ENCODE measurements around the gene RHOU. TPM values are rescaled to one million over a fixed set of nuclear protein-coding genes. Genes with fewer than 3 reads are reported as not detected.

Gene RHOU
- total and polyA plus RNA-seq, 4 donors: 12.9 to 40.1 (median 23.4) TPM

DNA sequence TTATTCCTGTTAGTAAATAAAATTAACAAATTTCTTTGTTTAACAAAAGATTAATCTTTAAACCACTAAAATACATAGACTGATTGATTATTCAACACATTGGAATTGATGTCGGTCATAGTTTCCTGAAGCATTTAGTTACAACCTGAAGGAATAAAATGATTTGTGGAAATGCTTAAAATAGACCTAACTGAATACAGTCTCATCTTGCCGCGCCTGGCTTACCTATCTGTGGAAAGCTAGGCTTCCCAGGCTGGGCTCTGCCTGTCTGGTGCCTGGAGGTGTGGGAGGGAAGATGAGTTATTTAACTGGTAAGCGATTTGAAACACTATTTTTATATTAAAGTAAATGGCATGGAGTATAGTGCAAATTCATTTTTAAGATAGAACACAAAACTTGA is 10.2 kb downstream of the RHOU start:
- Histone ChIP-seq H3K36me3 (ENCODE audit: control insufficient read depth in 4 of 4, insufficient read depth in 4 of 4, low read length in 4 of 4) (peaks cover 0 to 36% (median 20%) of the 10 kb centered on the region in 4 donors), H3K27me3 (ENCODE audit: control insufficient read depth in 3 of 3, insufficient read depth in 3 of 3, low read length in 2 of 3) (no peaks in the 10 kb centered on the region), H3K4me1 (ENCODE audit: control insufficient read depth in 5 of 5, insufficient read depth in 5 of 5, low read length in 5 of 5) (peaks cover 0 to 11% (median 7%) of the 10 kb centered on the region in 5 donors), H3K9ac (ENCODE audit: insufficient read depth in 1 of 2, low read length in 2 of 2) (no peak overlapping the region), H3K9me3 (ENCODE audit: control insufficient read depth in 4 of 4, insufficient read depth in 3 of 4, low read length in 3 of 4) (no peaks in the 10 kb centered on the region), H3K27ac (ENCODE audit: low read depth in 1 of 2, low read length in 1 of 2) (no peak overlapping the region), H3K4me3 (no peak overlapping the region)
- DNase-seq: no peak
- TF ChIP-seq, protein P1, sequence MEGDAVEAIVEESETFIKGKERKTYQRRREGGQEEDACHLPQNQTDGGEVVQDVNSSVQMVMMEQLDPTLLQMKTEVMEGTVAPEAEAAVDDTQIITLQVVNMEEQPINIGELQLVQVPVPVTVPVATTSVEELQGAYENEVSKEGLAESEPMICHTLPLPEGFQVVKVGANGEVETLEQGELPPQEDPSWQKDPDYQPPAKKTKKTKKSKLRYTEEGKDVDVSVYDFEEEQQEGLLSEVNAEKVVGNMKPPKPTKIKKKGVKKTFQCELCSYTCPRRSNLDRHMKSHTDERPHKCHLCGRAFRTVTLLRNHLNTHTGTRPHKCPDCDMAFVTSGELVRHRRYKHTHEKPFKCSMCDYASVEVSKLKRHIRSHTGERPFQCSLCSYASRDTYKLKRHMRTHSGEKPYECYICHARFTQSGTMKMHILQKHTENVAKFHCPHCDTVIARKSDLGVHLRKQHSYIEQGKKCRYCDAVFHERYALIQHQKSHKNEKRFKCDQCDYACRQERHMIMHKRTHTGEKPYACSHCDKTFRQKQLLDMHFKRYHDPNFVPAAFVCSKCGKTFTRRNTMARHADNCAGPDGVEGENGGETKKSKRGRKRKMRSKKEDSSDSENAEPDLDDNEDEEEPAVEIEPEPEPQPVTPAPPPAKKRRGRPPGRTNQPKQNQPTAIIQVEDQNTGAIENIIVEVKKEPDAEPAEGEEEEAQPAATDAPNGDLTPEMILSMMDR (IDR thresholded peaks at IDR 0.05; ENCODE audit: control extremely low read depth, extremely low read depth): no peak
- 96% methylated on average over 4 of the region's 4 CpGs for WGBS, 2 donors
- no peak for ATAC-seq (ENCODE audit: insufficient read depth, low FRiP score)

DNA sequence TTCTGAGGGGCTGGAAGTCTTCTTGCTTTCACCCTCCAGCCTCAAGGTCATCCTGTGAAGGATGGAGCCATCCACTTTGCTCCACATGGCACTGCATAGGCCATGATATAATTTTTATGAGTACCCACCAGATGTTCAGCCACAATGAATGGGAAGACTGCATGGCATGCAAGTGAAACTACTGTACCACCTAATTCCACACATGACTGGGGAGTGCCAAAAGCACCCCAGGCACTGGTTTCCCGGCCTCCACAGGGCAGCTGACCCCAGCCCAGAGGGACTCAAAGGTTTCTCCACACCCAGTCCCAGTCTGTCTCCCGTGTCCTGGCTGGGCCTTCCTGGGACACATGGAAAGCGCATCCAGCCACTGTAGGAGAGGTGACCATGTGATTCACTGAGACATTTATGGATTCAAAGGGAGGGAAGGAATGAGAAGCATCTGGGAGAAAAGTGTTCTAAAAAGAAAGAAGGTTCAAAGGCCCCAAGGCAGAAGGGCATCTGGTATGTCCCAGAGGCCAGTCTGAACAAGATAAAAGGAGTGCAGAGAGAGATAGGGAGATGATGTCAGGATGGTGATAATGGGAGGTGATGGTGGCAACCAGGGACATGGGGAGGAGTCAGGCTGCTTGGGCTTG is 12.1 kb downstream of the RHOU start:
- Histone ChIP-seq H3K4me1 (ENCODE audit: control insufficient read depth in 5 of 5, insufficient read depth in 5 of 5, low read length in 5 of 5) (peaks cover 0 to 3% (median 0%) of the 10 kb centered on the region in 5 donors), H3K4me3 (no peak overlapping the region), H3K9ac (ENCODE audit: insufficient read depth in 1 of 2, low read length in 2 of 2) (no peak overlapping the region), H3K27ac (ENCODE audit: low read depth in 1 of 2, low read length in 1 of 2) (no peak overlapping the region), H3K36me3 (ENCODE audit: control insufficient read depth in 4 of 4, insufficient read depth in 4 of 4, low read length in 4 of 4) (peaks cover 0 to 33% (median 17%) of the 10 kb centered on the region in 4 donors), H3K9me3 (ENCODE audit: control insufficient read depth in 4 of 4, insufficient read depth in 3 of 4, low read length in 3 of 4) (no peaks in the 10 kb centered on the region), H3K27me3 (ENCODE audit: control insufficient read depth in 3 of 3, insufficient read depth in 3 of 3, low read length in 2 of 3) (no peaks in the 10 kb centered on the region)
- no peak for DNase-seq
- 95 to 96% methylated on average over 3 of the region's 3 CpGs for WGBS, 2 donors
- TF ChIP-seq, protein P1 (IDR thresholded peaks at IDR 0.05; ENCODE audit: control extremely low read depth, extremely low read depth): no peak
- ATAC-seq (ENCODE audit: insufficient read depth, low FRiP score): no peak

DNA sequence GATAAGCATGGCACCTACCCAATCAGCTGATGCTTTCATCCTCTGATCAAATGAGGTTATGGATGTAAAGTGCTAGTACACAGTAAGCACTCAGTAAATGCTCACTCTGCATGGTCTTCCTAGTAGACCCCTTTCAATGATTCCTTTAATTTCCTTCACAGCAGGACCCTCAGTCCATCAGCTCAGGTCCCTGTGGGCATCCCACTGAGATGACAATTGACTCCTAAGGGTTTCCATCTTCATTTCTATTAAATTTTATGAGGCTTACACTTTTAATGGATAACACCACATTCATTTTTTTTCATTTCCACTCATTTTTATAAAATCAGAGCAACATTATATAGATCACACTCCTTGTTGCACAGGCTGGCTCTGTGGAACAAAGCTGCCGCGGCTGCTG is 12.8 kb downstream of the RHOU start:
- Histone ChIP-seq H3K27ac (ENCODE audit: low read depth in 1 of 2, low read length in 1 of 2) (no peak overlapping the region), H3K36me3 (ENCODE audit: control insufficient read depth in 4 of 4, insufficient read depth in 4 of 4, low read length in 4 of 4) (peaks cover 0 to 30% (median 14%) of the 10 kb centered on the region in 4 donors), H3K4me1 (ENCODE audit: control insufficient read depth in 5 of 5, insufficient read depth in 5 of 5, low read length in 5 of 5) (peaks cover 0 to 3% (median 0%) of the 10 kb centered on the region in 5 donors), H3K9me3 (ENCODE audit: control insufficient read depth in 4 of 4, insufficient read depth in 3 of 4, low read length in 3 of 4) (no peaks in the 10 kb centered on the region), H3K9ac (ENCODE audit: insufficient read depth in 1 of 2, low read length in 2 of 2) (no peak overlapping the region), H3K4me3 (no peak overlapping the region), H3K27me3 (ENCODE audit: control insufficient read depth in 3 of 3, insufficient read depth in 3 of 3, low read length in 2 of 3) (no peaks in the 10 kb centered on the region)
- no peak for DNase-seq
- TF ChIP-seq, protein P1 (IDR thresholded peaks at IDR 0.05; ENCODE audit: control extremely low read depth, extremely low read depth): no peak
- 90 to 95% methylated on average over 2 of the region's 2 CpGs for WGBS, 2 donors
- no peak for ATAC-seq (ENCODE audit: insufficient read depth, low FRiP score)

DNA sequence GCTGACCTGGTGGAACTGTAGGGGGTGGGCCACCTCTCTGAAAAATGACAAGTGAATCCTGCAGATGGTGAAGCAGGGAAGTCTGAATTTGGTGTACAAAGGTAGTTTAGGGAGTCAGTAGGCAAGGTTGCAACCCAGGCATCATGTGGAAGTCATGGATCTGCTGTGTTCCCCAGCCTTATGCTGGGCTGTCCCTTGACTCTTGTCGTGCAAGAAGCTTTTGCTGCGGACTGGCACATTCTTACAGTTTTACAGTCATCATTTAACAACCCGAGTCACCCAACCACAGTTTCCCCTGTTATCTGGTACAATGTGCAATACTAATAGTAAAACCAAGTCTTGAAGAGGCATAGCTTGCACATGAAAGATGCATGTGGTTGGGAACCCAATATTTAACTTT is 13.2 kb downstream of the RHOU start:
- Histone ChIP-seq H3K4me3 (no peak overlapping the region), H3K9me3 (ENCODE audit: control insufficient read depth in 4 of 4, insufficient read depth in 3 of 4, low read length in 3 of 4) (no peaks in the 10 kb centered on the region), H3K36me3 (ENCODE audit: control insufficient read depth in 4 of 4, insufficient read depth in 4 of 4, low read length in 4 of 4) (peaks cover 0 to 30% (median 13%) of the 10 kb centered on the region in 4 donors), H3K27ac (ENCODE audit: low read depth in 1 of 2, low read length in 1 of 2) (no peak overlapping the region), H3K4me1 (ENCODE audit: control insufficient read depth in 5 of 5, insufficient read depth in 5 of 5, low read length in 5 of 5) (peaks cover 0 to 3% (median under 1%) of the 10 kb centered on the region in 5 donors), H3K9ac (ENCODE audit: insufficient read depth in 1 of 2, low read length in 2 of 2) (no peak overlapping the region), H3K27me3 (ENCODE audit: control insufficient read depth in 3 of 3, insufficient read depth in 3 of 3, low read length in 2 of 3) (no peaks in the 10 kb centered on the region)
- DNase-seq (no peak), ATAC-seq (ENCODE audit: insufficient read depth, low FRiP score) (no peak)
- 70 to 73% methylated on average over 3 of the region's 3 CpGs for WGBS, 2 donors
- TF ChIP-seq, protein P1 (IDR thresholded peaks at IDR 0.05; ENCODE audit: control extremely low read depth, extremely low read depth): no peak

All from lung (tissue), 12 donors.